HepG2 (cell line): ENCODE results near the gene PSAPL1.

Experiments
- EHMT2 ChIP-seq: fragments of 200-600 bp; sonication (generic); IDR thresholded peaks from 2 replicates; pipeline ENCODE4 v1.7.0; 2017; ENCODE audit warnings: antibody characterized with exemption, low read depth, low read length, borderline replicate concordance
- MTERF4 ChIP-seq: sonication (generic); formaldehyde crosslinking; IDR thresholded peaks from 2 replicates; pipeline ENCODE4 v1.8.0; 2023; ENCODE audit warnings: mild to moderate bottlenecking, missing genetic modification reagents
- NFKB2 ChIP-seq: sonication (generic); formaldehyde crosslinking; IDR thresholded peaks from 2 replicates; pipeline ENCODE4 v1.4.0; 2020; ENCODE audit warnings: missing genetic modification reagents, borderline replicate concordance
- POLR2A ChIP-seq, 2 experiments: IDR thresholded peaks; 2 replicates each; pipeline ENCODE4 v1.6.1; 2011; ENCODE audit warnings: low read depth in 2 of 2, low read length in 2 of 2, mild to moderate bottlenecking in 1 of 2, moderate library complexity in 1 of 2; ENCODE audit not compliant: insufficient read depth in 1 of 2
- ZFP36 ChIP-seq: fragments of 150-350 bp; IDR thresholded peaks from 2 replicates; pipeline ENCODE4 v1.6.1; 2018; ENCODE audit warnings: borderline replicate concordance, low read length, low read depth; ENCODE audit not compliant: partially characterized antibody
- ZMAT3 ChIP-seq: sonication (generic); formaldehyde crosslinking; conservative IDR thresholded peaks from 2 replicates; pipeline ENCODE4 v1.7.0; 2021; ENCODE audit warnings: missing genetic modification reagents
- ZNF274 ChIP-seq: sonication (generic); formaldehyde crosslinking; IDR thresholded peaks from 2 replicates; pipeline ENCODE4 v1.5.1; 2020; ENCODE audit warnings: mild to moderate bottlenecking, missing genetic modification reagents
- ZNF512 ChIP-seq: sonication (generic); formaldehyde crosslinking; IDR thresholded peaks from 2 replicates; pipeline ENCODE4 v1.4.0; 2020; ENCODE audit warnings: mild to moderate bottlenecking, missing genetic modification reagents

- no peak for TF ChIP-seq ZMAT3 (CRISPR knock-in tag)
- no peak for TF ChIP-seq ZFP36
- no peak for TF ChIP-seq NFKB2
- TF ChIP-seq POLR2A (IDR thresholded peaks at IDR 0.05; ENCODE audit: insufficient read depth in 1 of 2, low read depth in 2 of 2, low read length in 2 of 2) = no peak
- no peak for TF ChIP-seq EHMT2
- TF ChIP-seq MTERF4 (CRISPR knock-in tag) = no peak
- no peak for TF ChIP-seq ZNF274 (CRISPR knock-in tag)
- TF ChIP-seq ZNF512 = no peak
Measured at GRCh38 chr4:7396186-7396910, 38.4 kb downstream of the PSAPL1 start.
